Memory B cell (primary cell): ENCODE measurements around the gene PTPN4.
A peak's percentile ranks its signal among the peaks of the same experiment; 100 is the strongest.

Experiments
- ATAC-seq: fragments of 150-1000 bp; cut with Tn5 transposase; 2 replicates; pipeline ENCODE4 v1.10.0; 2021; ENCODE audit warnings: low read depth, mild to moderate bottlenecking, moderate library complexity
- DNase-seq, 2 donors: peaks; one replicate each; pipeline ENCODE4 v3.0.0; 2022; ENCODE audit warnings: low spot score in 2 of 2
- H3K27ac Mint-ChIP-seq: one replicate; pipeline ENCODE4 v1.8.0; 2022; ENCODE audit warnings: mild to moderate bottlenecking, moderate library complexity, mixed read lengths
- H3K27me3 Mint-ChIP-seq: one replicate; pipeline ENCODE4 v1.8.0; 2022; ENCODE audit warnings: mixed read lengths
- H3K36me3 Mint-ChIP-seq: one replicate; pipeline ENCODE4 v1.8.0; 2022; ENCODE audit warnings: mild to moderate bottlenecking, mixed read lengths
- H3K4me1 Mint-ChIP-seq: one replicate; pipeline ENCODE4 v1.8.0; 2022; ENCODE audit warnings: mixed read lengths
- H3K4me3 Mint-ChIP-seq: one replicate; pipeline ENCODE4 v1.8.0; 2022; ENCODE audit warnings: mild to moderate bottlenecking, moderate library complexity, mixed read lengths
- H3K9me3 Mint-ChIP-seq: one replicate; pipeline ENCODE4 v1.8.0; 2022; ENCODE audit warnings: mixed read lengths

PTPN4 gene

GRCh38 chr2:119819846-119820245 is 60.1 kb downstream of the PTPN4 start:
- peaks cover 14% of the 10 kb centered on the region for H3K4me1 Mint-ChIP-seq
- DNase-seq (no peak), ATAC-seq (no peak)
- peaks cover 6% of the 10 kb centered on the region for H3K9me3 Mint-ChIP-seq
- peaks cover 25% of the 10 kb centered on the region for H3K36me3 Mint-ChIP-seq
- H3K27ac Mint-ChIP-seq, result no peak overlapping the region
- no peak overlapping the region for H3K4me3 Mint-ChIP-seq
- H3K27me3 Mint-ChIP-seq, result no peaks in the 10 kb centered on the region

- peaks cover 6% of the 10 kb centered on the region for H3K9me3 Mint-ChIP-seq
- H3K4me3 Mint-ChIP-seq, result no peak overlapping the region
- DNase-seq, result no peak
- no peaks in the 10 kb centered on the region for H3K27me3 Mint-ChIP-seq
- no peak overlapping the region for H3K27ac Mint-ChIP-seq
- H3K36me3 Mint-ChIP-seq, result peaks cover 25% of the 10 kb centered on the region
- no peak for ATAC-seq
- H3K4me1 Mint-ChIP-seq, result peaks cover 14% of the 10 kb centered on the region
These were observed 60.6 kb downstream of the PTPN4 start for GRCh38 chr2:119820275-119820674.

DNA sequence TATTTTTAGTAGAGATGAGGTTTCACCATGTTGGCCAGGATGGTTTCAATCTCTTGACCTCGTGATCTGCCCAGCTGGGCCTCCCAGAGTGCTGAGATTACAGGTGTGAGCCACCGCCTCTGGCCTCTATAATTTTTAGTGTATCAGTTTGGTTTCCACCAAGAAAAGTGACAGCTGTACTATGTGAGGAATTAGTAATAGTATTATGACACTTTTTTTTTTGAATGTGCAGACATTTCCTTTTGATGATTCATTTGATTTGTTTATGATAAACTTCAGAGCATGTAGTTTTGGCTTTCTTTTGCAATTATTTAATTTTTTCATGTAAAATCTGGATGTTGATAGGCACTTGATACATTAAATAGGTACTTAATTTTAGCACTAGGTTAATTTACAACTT is 61.5 kb downstream of the PTPN4 start:
- ATAC-seq, result no peak
- DNase-seq, result no peak
- H3K27ac Mint-ChIP-seq, result no peak overlapping the region
- peaks cover 6% of the 10 kb centered on the region for H3K9me3 Mint-ChIP-seq
- H3K36me3 Mint-ChIP-seq, result peaks cover 21% of the 10 kb centered on the region
- H3K4me3 Mint-ChIP-seq, result no peak overlapping the region
- H3K27me3 Mint-ChIP-seq, result no peaks in the 10 kb centered on the region
- H3K4me1 Mint-ChIP-seq, result peaks cover 14% of the 10 kb centered on the region

GRCh38 chr2:119823734-119824334 is 64.1 kb downstream of the PTPN4 start:
- Mint-ChIP-seq H3K4me3 (no peak overlapping the region), H3K27me3 (no peaks in the 10 kb centered on the region), H3K4me1 (peaks cover 18% of the 10 kb centered on the region), H3K27ac (peak overlapping the region; percentile 21), H3K9me3 (no peaks in the 10 kb centered on the region), H3K36me3 (peaks cover 9% of the 10 kb centered on the region)
- ATAC-seq (peak; percentile 51), DNase-seq (peak in 1 of 2 donors; percentile 2)

DNA sequence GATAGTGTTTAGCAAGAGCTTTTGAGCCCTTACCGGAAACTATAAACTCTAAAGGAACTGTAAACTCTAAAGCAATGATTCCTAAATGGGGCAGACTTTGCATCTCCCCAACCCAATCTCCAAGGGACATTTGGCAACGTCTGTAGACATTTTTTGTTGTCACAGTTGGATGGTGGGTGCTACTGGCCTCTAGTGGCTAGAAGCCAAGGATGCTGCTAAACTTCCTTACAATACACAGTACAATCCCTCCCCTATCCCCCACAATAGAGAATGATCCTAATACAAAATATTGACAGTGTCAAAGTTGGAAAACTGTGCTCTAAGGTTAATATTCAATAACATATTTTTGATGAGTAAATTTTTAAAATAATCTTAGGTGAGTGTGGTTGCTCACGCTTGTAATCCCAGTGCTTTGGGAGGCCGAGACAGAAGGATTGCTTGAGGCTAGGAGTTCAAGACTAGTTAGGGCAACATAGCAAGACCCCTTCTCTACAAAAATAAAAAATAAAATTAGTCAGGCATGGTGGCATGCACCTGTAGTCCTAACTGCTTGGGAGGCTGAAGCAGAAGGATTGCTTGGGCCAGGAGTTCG is 66.7 kb downstream of the PTPN4 start:
- Mint-ChIP-seq H3K9me3 (peaks cover 3% of the 10 kb centered on the region), H3K36me3 (peaks cover 13% of the 10 kb centered on the region), H3K4me1 (peaks cover 16% of the 10 kb centered on the region), H3K27ac (no peak overlapping the region), H3K4me3 (no peak overlapping the region), H3K27me3 (no peaks in the 10 kb centered on the region)
- ATAC-seq (peak; percentile 66), DNase-seq (peak in 1 of 2 donors; percentile 7)

DNA sequence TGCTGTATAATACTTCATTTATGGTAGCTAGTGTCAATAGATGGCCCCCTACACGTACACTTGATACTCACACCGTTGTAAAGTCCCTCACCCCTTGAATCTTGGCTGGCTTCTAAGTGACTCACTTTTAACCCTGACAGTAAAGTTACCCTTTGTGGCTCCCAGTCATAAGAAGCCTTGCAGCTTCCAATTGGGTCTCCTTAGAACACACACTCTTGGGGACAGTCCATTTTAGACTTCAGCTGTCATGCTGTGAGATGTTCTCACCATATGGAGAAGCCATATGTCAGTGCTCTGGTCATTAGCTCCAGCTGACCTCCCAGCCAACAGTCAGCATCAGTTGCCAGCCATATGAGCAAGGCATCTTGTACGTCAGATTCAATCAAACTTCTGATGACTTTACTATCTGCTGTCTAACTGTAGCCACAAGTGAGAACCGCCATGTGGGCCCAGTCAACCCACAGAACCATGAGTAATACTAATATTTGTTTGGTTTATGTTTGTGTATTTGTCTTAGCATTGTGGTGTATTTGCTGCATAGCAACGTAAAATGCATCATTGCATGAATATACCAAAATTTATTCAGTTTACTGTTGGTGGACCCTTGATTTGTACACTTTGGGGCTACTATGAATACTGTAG is 68.3 kb downstream of the PTPN4 start:
- no peak for ATAC-seq
- DNase-seq, result no peak
- no peak overlapping the region for H3K4me3 Mint-ChIP-seq
- H3K36me3 Mint-ChIP-seq, result peaks cover 13% of the 10 kb centered on the region
- H3K27me3 Mint-ChIP-seq, result no peaks in the 10 kb centered on the region
- peaks cover 3% of the 10 kb centered on the region for H3K9me3 Mint-ChIP-seq
- H3K4me1 Mint-ChIP-seq, result peaks cover 16% of the 10 kb centered on the region
- no peak overlapping the region for H3K27ac Mint-ChIP-seq

DNA sequence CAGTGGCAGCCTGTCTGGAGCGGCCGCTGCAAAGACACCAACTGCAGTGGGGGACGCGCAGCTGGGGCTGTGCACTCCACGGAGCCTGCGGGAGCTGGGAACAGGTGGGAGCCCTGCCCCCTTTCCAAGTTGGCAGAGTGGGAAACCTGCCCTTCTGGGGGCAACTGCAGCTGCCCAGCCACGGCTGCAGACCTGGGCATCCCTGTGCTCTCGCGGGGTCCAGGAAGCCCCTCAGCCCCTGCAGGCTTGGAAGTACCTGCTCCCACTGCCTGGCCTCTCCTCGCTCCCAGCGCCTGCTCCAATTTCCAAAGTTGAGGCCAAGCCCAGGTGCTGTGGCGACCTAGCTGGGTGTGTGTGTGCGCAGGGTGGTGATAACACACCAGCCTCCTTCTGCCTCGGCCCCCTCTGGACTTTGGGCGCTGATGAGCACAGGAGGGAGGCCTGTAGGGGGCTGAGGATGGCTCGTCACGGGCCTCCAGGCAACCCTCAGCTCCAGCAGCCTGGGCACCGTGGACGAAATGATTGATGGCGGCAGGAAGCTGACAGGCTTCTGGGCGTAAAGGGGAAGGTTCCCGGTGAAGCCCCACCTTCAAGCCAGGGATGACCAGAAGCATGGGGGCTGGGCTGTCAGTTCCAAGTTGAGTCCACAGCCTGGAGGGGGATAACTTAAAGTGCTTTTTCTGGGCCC is 76.9 kb downstream of the PTPN4 start:
- no peaks in the 10 kb centered on the region for H3K9me3 Mint-ChIP-seq
- no peaks in the 10 kb centered on the region for H3K27me3 Mint-ChIP-seq
- H3K27ac Mint-ChIP-seq, result no peak overlapping the region
- ATAC-seq, result no peak
- peaks cover 21% of the 10 kb centered on the region for H3K4me1 Mint-ChIP-seq
- DNase-seq, result no peak
- peaks cover 9% of the 10 kb centered on the region for H3K36me3 Mint-ChIP-seq
- no peak overlapping the region for H3K4me3 Mint-ChIP-seq

DNA sequence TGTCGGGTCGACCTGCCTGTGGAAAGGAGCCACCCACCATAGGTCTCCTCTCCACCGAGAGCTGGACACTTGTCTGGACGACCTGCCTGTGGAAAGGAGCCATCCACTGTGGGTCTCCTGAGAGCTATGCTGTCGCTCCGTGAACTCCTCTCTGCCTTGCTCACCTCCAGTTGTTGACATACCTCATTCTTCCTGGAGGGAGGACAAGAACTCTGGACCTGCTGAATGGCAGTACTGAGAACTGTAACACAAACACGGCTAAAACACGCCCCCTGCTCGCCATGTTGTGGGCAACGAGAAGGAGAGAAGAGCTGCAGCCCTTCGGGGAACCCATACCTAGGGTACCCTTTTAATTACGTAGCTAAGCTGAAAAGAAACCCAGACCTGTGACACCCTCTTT is 77.6 kb downstream of the PTPN4 start:
- no peak for DNase-seq
- Mint-ChIP-seq H3K9me3 (no peaks in the 10 kb centered on the region), H3K4me3 (no peak overlapping the region), H3K27me3 (no peaks in the 10 kb centered on the region), H3K4me1 (peaks cover 21% of the 10 kb centered on the region), H3K27ac (no peak overlapping the region), H3K36me3 (peaks cover 9% of the 10 kb centered on the region)
- ATAC-seq, result no peak

DNA sequence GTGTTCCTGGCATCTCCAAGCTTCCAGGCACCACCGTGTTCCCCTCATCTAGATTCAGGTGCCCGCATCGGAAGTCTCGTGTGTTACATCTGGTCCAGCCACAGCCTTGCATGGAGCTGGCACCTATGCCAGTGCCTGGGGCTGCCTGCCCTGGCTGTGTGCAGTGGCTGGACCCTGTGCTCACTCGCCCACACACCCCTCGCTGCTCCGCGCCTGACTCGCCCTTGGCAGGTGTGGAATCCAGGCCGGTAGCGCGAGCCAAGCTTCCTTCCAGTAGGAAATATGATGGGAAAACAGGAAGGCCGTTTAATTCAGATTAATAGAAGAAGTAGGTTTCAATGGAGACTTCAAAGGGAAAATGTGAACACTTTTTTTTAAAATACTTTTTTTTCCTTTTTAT is 78.0 kb downstream of the PTPN4 start:
- Mint-ChIP-seq H3K27me3 (no peaks in the 10 kb centered on the region), H3K9me3 (no peaks in the 10 kb centered on the region), H3K4me1 (peaks cover 19% of the 10 kb centered on the region), H3K4me3 (no peak overlapping the region), H3K36me3 (peaks cover 9% of the 10 kb centered on the region), H3K27ac (no peak overlapping the region)
- ATAC-seq, result no peak
- no peak for DNase-seq

GRCh38 chr2:119838179-119838578 is 78.5 kb downstream of the PTPN4 start:
- H3K4me1 Mint-ChIP-seq, result peaks cover 15% of the 10 kb centered on the region
- no peak for ATAC-seq

DNA sequence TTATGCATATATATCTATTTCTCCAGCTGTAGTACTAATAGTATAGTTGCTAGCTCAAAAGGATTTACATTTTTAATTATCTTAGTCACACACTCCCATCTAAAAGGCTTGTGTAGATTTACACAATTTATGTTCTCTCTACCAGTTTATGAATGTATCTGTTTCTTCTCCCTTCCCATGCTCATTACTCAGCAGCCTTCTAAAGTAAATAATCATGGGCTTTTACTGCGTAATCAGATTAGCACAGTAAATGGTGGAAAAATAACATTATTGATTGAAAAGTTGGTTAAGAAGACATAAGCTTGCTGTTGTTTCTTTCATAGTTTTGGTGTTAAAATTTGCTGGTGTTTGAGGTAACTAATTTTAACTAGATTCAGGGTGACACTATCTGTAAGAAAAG is 81.8 kb downstream of the PTPN4 start:
- no peak overlapping the region for H3K27ac Mint-ChIP-seq
- H3K9me3 Mint-ChIP-seq, result peaks cover 8% of the 10 kb centered on the region
- H3K4me3 Mint-ChIP-seq, result no peak overlapping the region
- H3K36me3 Mint-ChIP-seq, result peaks cover 17% of the 10 kb centered on the region
- peaks cover 19% of the 10 kb centered on the region for H3K4me1 Mint-ChIP-seq
- DNase-seq (no peak), ATAC-seq (no peak)
- H3K27me3 Mint-ChIP-seq, result no peaks in the 10 kb centered on the region

More at GRCh38 chr2:119838179-119838578, 78.5 kb downstream of the PTPN4 start:
- Mint-ChIP-seq H3K27ac (no peak overlapping the region), H3K36me3 (peaks cover 9% of the 10 kb centered on the region), H3K9me3 (no peaks in the 10 kb centered on the region), H3K27me3 (no peaks in the 10 kb centered on the region), H3K4me3 (no peak overlapping the region)
- no peak for DNase-seq

DNA sequence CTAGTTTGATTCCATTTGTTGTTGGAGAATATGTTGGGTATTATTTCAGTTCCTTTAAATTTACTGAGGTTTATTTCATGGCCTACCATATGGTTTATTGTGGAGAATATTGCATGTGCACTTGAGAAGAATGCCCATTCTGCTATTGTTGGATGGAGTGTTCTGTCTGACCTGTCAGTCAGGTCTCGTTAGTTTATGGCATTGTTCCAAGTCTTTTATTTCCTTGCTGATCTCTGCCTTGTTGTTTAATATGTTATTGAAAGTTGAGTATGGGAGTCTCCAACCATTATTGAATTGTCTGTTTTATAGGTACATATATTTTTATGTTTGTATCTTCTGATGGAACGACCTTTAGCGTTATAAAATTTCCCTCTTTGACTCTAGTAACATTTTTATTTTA is 86.3 kb downstream of the PTPN4 start:
- no peak overlapping the region for H3K4me3 Mint-ChIP-seq
- ATAC-seq, result no peak
- H3K36me3 Mint-ChIP-seq, result peaks cover 31% of the 10 kb centered on the region
- peaks cover 17% of the 10 kb centered on the region for H3K4me1 Mint-ChIP-seq
- H3K27me3 Mint-ChIP-seq, result no peaks in the 10 kb centered on the region
- no peak for DNase-seq
- H3K9me3 Mint-ChIP-seq, result peaks cover 18% of the 10 kb centered on the region
- no peak overlapping the region for H3K27ac Mint-ChIP-seq

DNA sequence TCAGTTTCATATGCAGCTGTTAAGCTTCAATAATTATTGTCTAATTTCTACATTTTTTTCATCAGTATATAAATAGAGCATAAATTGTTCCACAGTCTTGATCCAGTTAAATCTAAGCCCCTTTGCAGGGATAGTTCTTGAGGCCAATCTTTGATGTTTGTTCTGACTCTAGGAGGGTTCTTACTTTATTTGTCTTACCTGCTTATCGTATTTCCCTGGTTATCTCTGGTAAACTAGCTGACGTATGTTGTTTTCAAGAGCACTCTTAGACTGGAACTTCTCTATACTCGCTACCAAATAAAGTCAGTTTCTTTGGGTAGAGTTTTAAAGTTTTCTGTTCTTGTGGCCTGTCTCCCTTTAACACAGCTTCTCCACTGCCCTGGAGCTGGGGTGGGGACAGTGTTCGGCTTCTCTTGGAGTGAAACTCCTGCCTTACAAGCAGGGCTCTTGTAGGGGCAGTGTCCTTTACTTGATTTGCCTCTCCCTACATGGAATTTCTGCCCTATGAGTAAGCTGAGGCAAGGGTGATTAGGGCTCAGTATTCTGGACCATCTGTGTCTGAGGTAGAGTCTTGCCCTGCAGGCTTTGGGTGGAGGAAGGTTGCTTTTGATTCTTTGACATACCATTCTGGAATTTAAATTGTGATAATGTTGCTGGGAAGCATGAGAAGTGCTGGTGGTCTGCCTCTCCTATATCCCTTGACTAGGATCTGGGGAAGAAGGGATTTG is 90.3 kb downstream of the PTPN4 start:
- Mint-ChIP-seq H3K9me3 (peaks cover 27% of the 10 kb centered on the region), H3K36me3 (peaks cover 51% of the 10 kb centered on the region), H3K27ac (no peak overlapping the region), H3K4me1 (peaks cover 22% of the 10 kb centered on the region), H3K4me3 (no peak overlapping the region), H3K27me3 (no peaks in the 10 kb centered on the region)
- DNase-seq (no peak), ATAC-seq (no peak)

GRCh38 chr2:119852214-119852613 is 92.5 kb downstream of the PTPN4 start:
- no peaks in the 10 kb centered on the region for H3K27me3 Mint-ChIP-seq
- ATAC-seq, result no peak
- peaks cover 40% of the 10 kb centered on the region for H3K36me3 Mint-ChIP-seq
- peaks cover 14% of the 10 kb centered on the region for H3K4me1 Mint-ChIP-seq
- no peak overlapping the region for H3K27ac Mint-ChIP-seq
- no peak for DNase-seq
- peaks cover 18% of the 10 kb centered on the region for H3K9me3 Mint-ChIP-seq
- H3K4me3 Mint-ChIP-seq, result no peak overlapping the region
